Measurements from ENCODE around the gene G3BP1.

The G3BP1 gene

DNA sequence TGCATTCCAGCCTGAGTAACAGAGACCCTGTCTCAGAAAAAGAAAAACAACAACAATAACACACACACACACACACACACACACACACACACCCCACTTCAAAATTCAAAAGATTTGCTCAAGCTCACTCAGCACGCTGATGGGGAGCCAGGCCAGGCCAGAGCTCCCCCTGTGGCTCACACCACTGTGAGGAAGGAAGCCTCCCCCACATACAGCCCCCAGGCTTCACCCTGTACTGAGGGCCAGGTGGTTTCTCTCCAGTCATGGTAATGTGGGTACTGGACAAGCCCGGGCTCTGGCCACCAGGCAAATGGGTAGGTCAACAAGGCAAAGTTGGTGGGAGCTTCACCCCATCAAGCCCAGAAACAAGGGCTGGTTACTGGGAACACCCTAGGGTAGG is 32.4 kb upstream of the G3BP1 start:
- no peaks in the 10 kb centered on the region for H3K4me1 ChIP-seq (ENCODE audit: control insufficient read depth, low read length)
- H3K4me2 ChIP-seq (ENCODE audit: low read length) = no peak overlapping the region
- no peaks in the 10 kb centered on the region for H3K79me2 ChIP-seq (ENCODE audit: control insufficient read depth, low read length)
- H3K4me3 ChIP-seq (ENCODE audit: low read length) = no peak overlapping the region
- peaks cover 17% of the 10 kb centered on the region for H3K36me3 ChIP-seq (ENCODE audit: control insufficient read depth, low read length)
- H3F3A ChIP-seq (ENCODE audit: control insufficient read depth, insufficient read depth) = peaks cover 3% of the 10 kb centered on the region; the same call in 1 of the 2 replicates
- no peaks in the 10 kb centered on the region for H3K9me3 ChIP-seq (ENCODE audit: control insufficient read depth, insufficient read depth, low read length)
- no peak for TF ChIP-seq EZH2phosphoT487 (IDR thresholded peaks at IDR 0.05; ENCODE audit: borderline replicate concordance, low read length)
- TF ChIP-seq, protein P1, sequence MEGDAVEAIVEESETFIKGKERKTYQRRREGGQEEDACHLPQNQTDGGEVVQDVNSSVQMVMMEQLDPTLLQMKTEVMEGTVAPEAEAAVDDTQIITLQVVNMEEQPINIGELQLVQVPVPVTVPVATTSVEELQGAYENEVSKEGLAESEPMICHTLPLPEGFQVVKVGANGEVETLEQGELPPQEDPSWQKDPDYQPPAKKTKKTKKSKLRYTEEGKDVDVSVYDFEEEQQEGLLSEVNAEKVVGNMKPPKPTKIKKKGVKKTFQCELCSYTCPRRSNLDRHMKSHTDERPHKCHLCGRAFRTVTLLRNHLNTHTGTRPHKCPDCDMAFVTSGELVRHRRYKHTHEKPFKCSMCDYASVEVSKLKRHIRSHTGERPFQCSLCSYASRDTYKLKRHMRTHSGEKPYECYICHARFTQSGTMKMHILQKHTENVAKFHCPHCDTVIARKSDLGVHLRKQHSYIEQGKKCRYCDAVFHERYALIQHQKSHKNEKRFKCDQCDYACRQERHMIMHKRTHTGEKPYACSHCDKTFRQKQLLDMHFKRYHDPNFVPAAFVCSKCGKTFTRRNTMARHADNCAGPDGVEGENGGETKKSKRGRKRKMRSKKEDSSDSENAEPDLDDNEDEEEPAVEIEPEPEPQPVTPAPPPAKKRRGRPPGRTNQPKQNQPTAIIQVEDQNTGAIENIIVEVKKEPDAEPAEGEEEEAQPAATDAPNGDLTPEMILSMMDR (IDR thresholded peaks at IDR 0.05; ENCODE audit: low read depth, low read length, poor library complexity, severe bottlenecking) = no peak
- H3K9me2 ChIP-seq (replicated peaks; ENCODE audit: control insufficient read depth, low read length) = no peaks in the 10 kb centered on the region
- no peaks in the 10 kb centered on the region for H3K27me3 ChIP-seq (ENCODE audit: control insufficient read depth, low read length)
- no peak overlapping the region for H3K27ac ChIP-seq (ENCODE audit: low read depth, low read length)
- H4K20me1 ChIP-seq (ENCODE audit: control insufficient read depth, insufficient read depth, low read depth, low read length) = no peaks in the 10 kb centered on the region

DNA sequence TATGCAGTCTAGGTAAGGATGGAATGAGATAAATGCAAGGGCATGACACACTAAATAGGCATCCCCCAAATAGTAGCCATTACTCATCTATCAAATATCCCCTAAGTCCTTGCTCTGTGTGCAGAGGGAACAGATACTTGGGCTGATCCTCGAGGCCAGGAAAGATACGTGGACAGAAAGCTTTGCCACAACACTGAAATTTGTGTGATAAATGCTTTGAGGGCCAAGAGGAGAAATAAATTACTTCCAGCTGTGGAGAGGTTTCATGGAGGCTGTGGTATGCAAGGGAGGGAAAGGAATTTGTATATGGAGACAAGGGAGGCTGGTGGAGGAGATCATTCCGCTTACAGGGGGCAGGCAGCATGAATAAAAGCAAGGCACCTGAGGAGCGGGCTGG is 31.8 kb upstream of the G3BP1 start:
- TF ChIP-seq EZH2phosphoT487 (IDR thresholded peaks at IDR 0.05; ENCODE audit: borderline replicate concordance, low read length) = no peak
- TF ChIP-seq, protein P1 (IDR thresholded peaks at IDR 0.05; ENCODE audit: low read depth, low read length, poor library complexity, severe bottlenecking) = no peak
- Histone ChIP-seq H3K9me3 (ENCODE audit: control insufficient read depth, insufficient read depth, low read length) (no peaks in the 10 kb centered on the region), H3K9me2 (replicated peaks; ENCODE audit: control insufficient read depth, low read length) (no peaks in the 10 kb centered on the region), H3K4me1 (ENCODE audit: control insufficient read depth, low read length) (no peaks in the 10 kb centered on the region), H3K27me3 (ENCODE audit: control insufficient read depth, low read length) (no peaks in the 10 kb centered on the region), H4K20me1 (ENCODE audit: control insufficient read depth, insufficient read depth, low read depth, low read length) (no peaks in the 10 kb centered on the region), H3F3A (ENCODE audit: control insufficient read depth, insufficient read depth) (peaks cover 3% of the 10 kb centered on the region; the same call in 1 of the 2 replicates), H3K4me3 (ENCODE audit: low read length) (no peak overlapping the region), H3K27ac (ENCODE audit: low read depth, low read length) (no peak overlapping the region), H3K4me2 (ENCODE audit: low read length) (no peak overlapping the region), H3K79me2 (ENCODE audit: control insufficient read depth, low read length) (no peaks in the 10 kb centered on the region), H3K36me3 (ENCODE audit: control insufficient read depth, low read length) (peaks cover 23% of the 10 kb centered on the region)

DNA sequence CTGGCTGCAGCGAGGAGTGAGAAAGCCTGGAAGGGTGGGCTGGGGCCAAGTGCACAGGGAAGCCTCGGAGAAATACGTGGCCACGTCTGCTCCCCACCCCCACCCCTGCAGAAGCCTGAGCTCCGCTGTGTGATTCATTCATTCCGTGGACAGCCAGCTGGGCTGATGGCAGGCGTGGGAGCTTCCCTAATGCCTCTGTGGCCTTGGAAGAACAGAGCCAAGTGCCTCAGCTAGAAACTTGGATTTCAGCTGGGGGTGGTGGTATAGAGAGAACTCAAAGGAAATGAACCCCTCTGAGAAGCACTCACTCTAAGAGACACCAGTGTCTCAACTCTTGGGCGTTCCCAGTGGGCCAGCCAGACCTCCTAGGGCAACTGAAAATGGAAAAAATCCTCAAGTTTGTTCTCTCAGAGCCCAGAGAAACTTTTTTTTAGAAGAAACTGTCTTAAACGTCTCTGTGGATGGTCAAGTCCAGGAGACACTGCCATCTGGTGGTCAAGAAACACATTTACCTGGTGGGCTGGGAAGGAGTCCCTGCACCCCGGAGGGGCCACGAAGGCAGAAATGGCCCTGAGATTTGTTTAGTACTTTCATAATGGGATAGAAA is 31.3 kb upstream of the G3BP1 start:
- Histone ChIP-seq H3K9me3 (ENCODE audit: control insufficient read depth, insufficient read depth, low read length) (no peaks in the 10 kb centered on the region), H3K27ac (ENCODE audit: low read depth, low read length) (no peak overlapping the region), H3K4me2 (ENCODE audit: low read length) (no peak overlapping the region), H3K4me1 (ENCODE audit: control insufficient read depth, low read length) (no peaks in the 10 kb centered on the region), H3K27me3 (ENCODE audit: control insufficient read depth, low read length) (no peaks in the 10 kb centered on the region), H3K4me3 (ENCODE audit: low read length) (no peak overlapping the region), H4K20me1 (ENCODE audit: control insufficient read depth, insufficient read depth, low read depth, low read length) (no peaks in the 10 kb centered on the region), H3F3A (ENCODE audit: control insufficient read depth, insufficient read depth) (peaks cover 3% of the 10 kb centered on the region; the same call in 1 of the 2 replicates), H3K36me3 (ENCODE audit: control insufficient read depth, low read length) (peaks cover 28% of the 10 kb centered on the region), H3K9me2 (replicated peaks; ENCODE audit: control insufficient read depth, low read length) (no peaks in the 10 kb centered on the region), H3K79me2 (ENCODE audit: control insufficient read depth, low read length) (no peaks in the 10 kb centered on the region)
- TF ChIP-seq, protein P1 (IDR thresholded peaks at IDR 0.05; ENCODE audit: low read depth, low read length, poor library complexity, severe bottlenecking) = peak; percentile 84
- TF ChIP-seq EZH2phosphoT487 (IDR thresholded peaks at IDR 0.05; ENCODE audit: borderline replicate concordance, low read length) = no peak

Data from DOHH2 (cell line).